Activated CD8-positive, alpha-beta memory T cell treated with anti-CD3 and anti-CD28 coated beads for 24 hours (primary cell): ENCODE data around the gene SAMD14.

Experiments used
- DNase-seq: peaks from one replicate; pipeline ENCODE4 v3.0.0-alpha.2; 2020

SAMD14 gene

DNA sequence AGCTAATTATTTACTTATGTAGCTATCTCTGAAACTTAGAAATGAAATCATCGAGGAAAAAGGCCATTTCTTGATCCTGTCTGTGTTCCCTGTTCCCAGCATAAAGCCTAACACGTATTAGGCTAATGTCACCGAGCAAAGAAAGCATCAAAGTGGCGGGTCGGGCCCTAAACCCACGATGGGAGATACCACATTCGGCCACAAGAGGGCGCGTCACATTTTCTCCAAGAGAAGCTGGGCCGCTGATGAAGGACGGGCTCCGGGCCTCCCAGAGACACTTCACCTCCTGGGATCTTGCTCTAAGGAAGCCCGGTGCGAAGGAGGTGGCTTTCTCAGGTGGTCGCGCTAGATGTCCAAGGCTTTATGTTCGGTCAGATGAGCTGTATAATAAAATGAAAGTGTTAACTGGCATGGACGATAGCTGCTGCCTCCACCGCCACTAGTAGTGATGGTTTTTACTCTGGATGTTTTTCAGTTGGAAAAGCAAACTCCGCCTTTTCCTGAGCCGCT is 35.7 kb downstream of the SAMD14 start:
- DNase-seq: peak; percentile 99

GRCh38 chr17:50093807-50094206 is 36.2 kb downstream of the SAMD14 start:
- DNase-seq: no peak

DNA sequence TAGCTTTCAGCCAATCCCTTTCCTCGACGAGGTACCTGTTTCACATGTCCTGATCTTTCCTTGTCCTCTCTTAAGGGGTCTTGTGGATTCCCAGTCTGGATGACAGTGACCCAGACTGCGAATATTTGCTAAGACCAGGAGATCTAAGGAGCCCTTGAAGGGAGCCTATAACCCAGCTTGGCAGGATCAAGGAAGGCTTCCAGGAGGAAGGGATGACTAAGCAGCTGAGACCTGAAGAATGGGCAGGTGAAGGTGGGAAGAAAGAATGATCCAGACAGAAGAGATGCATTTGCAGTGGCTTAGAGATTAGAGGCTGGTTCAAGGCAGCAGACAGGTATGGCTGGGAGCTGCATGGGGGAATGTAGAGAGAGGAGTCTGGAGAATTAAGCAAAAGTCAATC is 36.7 kb downstream of the SAMD14 start:
- DNase-seq: no peak

GRCh38 chr17:50091918-50092285 is 38.1 kb downstream of the SAMD14 start:
- DNase-seq: no peak

- DNase-seq: no peak
These were observed 38.7 kb downstream of the SAMD14 start for GRCh38 chr17:50090971-50091917.

DNA sequence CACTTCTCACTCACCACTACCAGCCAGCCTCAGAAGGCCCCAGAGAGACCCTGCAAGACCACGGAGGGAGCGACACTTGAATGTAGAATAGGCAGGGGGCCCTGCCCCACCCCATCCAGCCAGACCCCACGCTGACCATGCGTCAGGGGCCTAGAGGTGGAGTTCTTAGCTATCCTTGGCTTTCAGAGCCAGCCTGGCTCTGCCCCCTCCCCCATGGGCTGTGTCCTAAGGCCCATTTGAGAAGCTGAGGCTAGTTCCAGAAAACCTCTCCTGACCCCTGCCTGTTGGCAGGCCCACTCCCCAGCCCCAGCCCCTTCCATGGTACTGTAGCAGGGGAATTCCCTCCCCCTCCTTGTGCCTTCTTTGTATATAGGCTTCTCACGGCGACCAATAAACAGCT is 39.9 kb downstream of the SAMD14 start:
- DNase-seq: no peak

DNA sequence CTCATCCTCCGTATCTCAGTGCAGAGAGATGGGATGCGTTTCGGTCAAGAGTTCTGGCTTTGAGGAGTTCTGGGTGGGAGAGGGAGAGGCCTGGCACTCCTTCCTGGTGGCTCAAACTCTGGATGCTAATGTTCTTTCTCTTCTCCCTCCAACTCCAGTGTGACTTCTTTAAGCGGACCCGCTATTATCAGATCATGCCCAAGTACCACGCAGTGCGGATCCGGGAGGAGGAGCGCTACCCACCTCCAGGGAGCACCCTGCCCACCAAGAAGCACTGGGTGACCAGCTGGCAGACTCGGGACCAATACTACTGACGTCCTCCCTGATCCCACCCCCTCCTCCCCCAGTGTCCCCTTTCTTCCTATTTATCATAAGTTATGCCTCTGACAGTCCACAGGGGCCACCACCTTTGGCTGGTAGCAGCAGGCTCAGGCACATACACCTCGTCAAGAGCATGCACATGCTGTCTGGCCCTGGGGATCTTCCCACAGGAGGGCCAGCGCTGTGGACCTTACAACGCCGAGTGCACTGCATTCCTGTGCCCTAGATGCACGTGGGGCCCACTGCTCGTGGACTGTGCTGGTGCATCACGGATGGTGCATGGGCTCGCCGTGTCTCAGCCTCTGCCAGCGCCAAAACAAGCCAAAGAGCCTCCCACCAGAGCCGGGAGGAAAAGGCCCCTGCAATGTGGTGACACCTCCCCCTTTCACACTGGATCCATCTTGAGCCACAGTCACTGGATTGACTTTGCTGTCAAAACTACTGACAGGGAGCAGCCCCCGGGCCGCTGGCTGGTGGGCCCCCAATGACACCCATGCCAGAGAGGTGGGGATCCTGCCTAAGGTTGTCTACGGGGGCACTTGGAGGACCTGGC is 40.8 kb downstream of the SAMD14 start:
- DNase-seq: no peak

DNA sequence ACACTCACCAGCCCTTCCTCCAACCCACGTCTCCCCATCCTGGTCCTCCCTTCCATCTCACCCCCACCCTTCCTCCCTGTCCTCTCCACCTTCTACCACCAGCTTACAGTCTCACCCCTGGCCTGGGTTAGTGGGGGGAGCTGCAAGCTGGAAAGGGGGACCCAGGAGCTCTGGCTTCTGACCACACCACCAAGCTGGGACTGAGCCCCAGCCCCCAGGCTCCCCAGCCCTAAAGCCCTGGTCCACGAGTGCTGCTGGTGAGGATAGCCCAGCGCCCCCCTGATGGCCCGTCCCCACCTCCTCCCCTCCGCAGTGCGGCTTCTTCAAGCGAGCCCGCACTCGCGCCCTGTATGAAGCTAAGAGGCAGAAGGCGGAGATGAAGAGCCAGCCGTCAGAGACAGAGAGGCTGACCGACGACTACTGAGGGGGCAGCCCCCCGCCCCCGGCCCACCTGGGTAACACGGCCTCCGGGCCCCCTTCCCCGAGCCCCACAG is 42.0 kb downstream of the SAMD14 start:
- DNase-seq: no peak

DNA sequence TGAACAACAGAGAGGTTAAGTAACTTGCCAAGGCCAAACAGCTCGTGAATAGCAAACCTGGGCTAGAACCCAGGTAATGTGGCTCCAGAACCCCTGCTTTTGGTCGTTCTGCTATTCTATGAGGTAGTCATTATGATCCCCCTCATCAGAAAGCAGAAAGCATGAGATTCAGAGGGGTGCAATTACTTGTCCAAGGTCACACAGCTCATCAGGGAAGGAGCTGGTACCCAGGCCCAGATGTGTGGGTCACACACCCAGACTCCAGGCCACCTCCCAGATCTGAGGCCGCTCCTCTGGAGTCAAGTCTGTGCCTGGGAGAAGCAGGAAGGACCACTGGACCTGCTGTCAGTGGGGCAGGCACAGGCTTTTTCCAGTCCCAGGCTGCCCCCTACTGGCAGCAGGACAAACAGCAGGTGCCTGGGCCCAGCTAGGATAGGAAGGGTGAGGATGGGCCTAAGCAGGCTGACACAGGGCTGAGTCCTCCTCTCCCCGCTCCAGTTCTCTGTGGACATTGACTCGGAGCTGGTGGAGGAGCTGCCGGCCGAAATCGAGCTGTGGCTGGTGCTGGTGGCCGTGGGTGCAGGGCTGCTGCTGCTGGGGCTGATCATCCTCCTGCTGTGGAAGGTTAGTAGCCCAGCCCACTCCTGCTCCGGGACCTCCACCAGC is 42.6 kb downstream of the SAMD14 start:
- peak; percentile 94 for DNase-seq

GRCh38 chr17:50081757-50082156 is 48.2 kb downstream of the SAMD14 start:
- no peak for DNase-seq

- no peak for DNase-seq
These were observed 49.1 kb downstream of the SAMD14 start for GRCh38 chr17:50080827-50081226.

GRCh38 chr17:50080096-50080480 is 49.9 kb downstream of the SAMD14 start:
- no peak for DNase-seq

GRCh38 chr17:50079334-50080095 is 50.4 kb downstream of the SAMD14 start:
- DNase-seq: no peak

- no peak for DNase-seq
These were observed 51.5 kb downstream of the SAMD14 start for GRCh38 chr17:50078430-50078829.

GRCh38 chr17:50076591-50077235 is 53.2 kb downstream of the SAMD14 start:
- DNase-seq: no peak

- DNase-seq: no peak
These were observed 53.8 kb downstream of the SAMD14 start for GRCh38 chr17:50076221-50076590.

GRCh38 chr17:50075446-50076032 is 54.4 kb downstream of the SAMD14 start:
- no peak for DNase-seq

- DNase-seq: no peak
These were observed 55.7 kb downstream of the SAMD14 start for GRCh38 chr17:50074227-50074626.

GRCh38 chr17:50072925-50073324 is 57.0 kb downstream of the SAMD14 start:
- no peak for DNase-seq

GRCh38 chr17:50072130-50072529 is 57.8 kb downstream of the SAMD14 start:
- no peak for DNase-seq

DNA sequence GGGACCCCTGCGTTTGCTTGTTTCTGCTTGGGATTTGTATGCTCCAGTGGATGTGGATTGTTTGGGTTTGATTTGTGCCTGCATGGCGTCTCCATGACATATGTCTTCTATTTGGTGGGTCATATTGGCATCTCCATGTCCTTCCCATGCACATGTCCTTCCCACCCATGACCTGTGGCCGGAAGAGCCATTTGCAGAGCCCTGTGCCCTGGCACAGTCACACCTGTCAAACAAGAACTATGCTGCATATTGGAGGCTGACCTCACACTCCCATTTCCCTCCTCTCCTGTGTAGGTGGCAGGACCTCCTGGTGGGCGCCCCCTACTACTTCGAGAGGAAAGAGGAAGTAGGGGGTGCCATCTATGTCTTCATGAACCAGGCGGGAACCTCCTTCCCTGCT is 58.3 kb downstream of the SAMD14 start:
- no peak for DNase-seq
